ENCODE data around the gene RSPRY1.
A peak's percentile ranks its signal among the peaks of the same experiment; 100 is the strongest.
"Not testable (repeated sequence)": the region's sequence is repeated elsewhere in the genome, so short reads cannot be mapped to it uniquely, and the experiment has no call there.

RSPRY1 gene

DNA sequence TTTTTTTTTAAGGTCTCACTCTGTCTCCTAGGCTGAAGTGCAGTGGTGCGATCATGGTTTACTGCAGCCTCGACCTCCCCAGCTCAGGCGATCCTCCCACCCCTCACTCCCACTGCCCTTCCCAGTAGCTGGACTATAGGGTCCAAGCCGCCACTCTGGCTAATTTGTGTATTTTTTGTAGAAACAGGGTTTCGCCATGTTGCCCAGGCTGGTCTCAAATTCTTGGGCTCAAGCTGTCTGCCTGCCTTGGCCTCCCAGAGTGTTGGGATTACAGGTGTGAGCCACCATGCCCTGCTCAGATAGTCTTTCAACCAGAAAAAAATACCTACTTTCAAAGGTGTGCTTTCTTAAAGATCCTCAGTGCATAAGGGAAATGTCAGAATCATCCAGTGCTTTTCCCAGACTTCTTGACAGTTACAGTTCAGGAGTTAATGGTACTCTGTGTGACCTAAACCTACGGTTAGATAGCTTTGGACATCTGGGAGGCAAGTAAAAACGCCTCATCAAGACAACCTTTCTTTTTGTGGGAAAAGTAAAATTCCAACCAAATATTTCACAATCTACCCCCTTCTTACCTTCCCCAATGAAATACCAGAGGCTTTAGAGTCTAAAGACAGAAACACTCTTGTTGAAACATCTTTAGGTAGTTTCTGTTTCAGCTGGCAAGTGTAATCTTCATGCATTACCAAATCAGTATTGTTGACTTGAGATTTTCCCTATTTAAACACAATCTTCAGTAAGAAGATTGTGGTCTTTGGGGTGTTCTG lies 6.8 kb downstream of the RSPRY1 start:
- no peak for DNase-seq (ENCODE audit: low spot score)
- Histone ChIP-seq H3K4me3 (no peak overlapping the region), H3K27ac (no peak overlapping the region)
- TF ChIP-seq, protein P1, sequence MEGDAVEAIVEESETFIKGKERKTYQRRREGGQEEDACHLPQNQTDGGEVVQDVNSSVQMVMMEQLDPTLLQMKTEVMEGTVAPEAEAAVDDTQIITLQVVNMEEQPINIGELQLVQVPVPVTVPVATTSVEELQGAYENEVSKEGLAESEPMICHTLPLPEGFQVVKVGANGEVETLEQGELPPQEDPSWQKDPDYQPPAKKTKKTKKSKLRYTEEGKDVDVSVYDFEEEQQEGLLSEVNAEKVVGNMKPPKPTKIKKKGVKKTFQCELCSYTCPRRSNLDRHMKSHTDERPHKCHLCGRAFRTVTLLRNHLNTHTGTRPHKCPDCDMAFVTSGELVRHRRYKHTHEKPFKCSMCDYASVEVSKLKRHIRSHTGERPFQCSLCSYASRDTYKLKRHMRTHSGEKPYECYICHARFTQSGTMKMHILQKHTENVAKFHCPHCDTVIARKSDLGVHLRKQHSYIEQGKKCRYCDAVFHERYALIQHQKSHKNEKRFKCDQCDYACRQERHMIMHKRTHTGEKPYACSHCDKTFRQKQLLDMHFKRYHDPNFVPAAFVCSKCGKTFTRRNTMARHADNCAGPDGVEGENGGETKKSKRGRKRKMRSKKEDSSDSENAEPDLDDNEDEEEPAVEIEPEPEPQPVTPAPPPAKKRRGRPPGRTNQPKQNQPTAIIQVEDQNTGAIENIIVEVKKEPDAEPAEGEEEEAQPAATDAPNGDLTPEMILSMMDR (IDR thresholded peaks at IDR 0.05) = no peak

DNA sequence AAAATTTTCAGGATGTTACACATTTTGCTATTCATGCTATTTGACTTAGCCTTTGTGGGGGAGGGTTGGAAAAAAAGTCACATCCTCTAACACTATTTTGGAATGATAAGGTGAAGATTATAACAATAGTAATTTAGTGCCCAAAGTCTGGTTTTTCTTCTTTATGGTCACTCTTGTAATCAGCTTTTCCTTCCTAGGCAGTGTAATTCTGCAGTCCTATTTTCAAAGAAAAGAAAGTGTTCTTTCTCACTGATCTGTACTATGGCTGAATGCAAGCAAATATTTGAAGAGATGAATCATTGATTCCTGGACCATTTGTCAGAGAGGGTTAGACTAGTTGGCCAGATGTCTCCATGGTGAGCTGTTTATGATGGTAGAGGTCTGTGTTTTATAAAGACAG lies 8.4 kb downstream of the RSPRY1 start:
- no peak overlapping the region for H3K4me3 ChIP-seq
- TF ChIP-seq, protein P1 (IDR thresholded peaks at IDR 0.05) = no peak

DNA sequence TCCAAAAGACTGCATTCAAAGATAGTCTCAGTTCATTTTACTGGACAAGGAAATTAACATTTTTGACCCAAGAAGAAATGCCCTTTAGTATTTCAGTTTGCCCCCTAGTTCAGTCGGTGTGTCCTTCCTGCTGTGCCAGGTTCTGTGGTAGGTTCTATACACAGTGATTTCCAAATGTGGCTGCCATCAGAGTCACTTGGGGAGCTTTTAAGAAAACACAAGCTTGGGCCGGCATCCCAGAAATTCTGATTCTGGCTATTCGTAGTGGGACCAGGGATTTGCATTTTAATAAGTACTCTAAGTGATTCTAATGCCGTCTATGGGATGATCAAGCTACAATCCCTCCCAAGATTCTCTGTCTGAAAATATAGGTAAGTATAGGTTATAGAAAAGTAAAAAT lies 10.2 kb downstream of the RSPRY1 start:
- no peak overlapping the region for H3K4me3 ChIP-seq
- DNase-seq (ENCODE audit: low spot score) = no peak
- H3K27ac ChIP-seq = no peak overlapping the region
- TF ChIP-seq, protein P1 (IDR thresholded peaks at IDR 0.05) = no peak

More for the DNA sequence above, 8.4 kb downstream of the RSPRY1 start:
- peak overlapping the region; percentile 53 to 68 for H3K27ac ChIP-seq
- DNase-seq (ENCODE audit: low spot score) = no peak

DNA sequence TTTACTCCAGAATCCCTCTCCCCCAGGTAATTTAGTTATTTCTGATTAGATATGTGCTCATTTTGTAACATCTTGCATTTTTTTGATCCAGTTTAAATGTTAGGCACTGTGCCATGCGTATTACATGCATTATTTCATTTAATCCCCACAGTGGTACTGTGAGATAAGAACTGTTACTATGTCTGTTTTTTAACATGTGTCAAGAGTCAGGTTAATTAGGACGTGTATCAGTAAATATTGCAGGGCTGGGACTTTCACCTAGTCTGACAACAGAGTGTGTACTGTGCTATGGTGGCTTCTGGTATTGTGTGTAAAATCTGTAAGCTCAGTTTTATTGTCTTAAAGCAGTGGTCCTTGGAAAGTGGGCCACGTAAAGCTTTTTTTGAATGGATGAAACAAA lies 10.6 kb downstream of the RSPRY1 start:
- TF ChIP-seq, protein P1 (IDR thresholded peaks at IDR 0.05) = no peak
- DNase-seq (ENCODE audit: low spot score) = no peak
- no peak overlapping the region for H3K27ac ChIP-seq
- no peak overlapping the region for H3K4me3 ChIP-seq

DNA sequence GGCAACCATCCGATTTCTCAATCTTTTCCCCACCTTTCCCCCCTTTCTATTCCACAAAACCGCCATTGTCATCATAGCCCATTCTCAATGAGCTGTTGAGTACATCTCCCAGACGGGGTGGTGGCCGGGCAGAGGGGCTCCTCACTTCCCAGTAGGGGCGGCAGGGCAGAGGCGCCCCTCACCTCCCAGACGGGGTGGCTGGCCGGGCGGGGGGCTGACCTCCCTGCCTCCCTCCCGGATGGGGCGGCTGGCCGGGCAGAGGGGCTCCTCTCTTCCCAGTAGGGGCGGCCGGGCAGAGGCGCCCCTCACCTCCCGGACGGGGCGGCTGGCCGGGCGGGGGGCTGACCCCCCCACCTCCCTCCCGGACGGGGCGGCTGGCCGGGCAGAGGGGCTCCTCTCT lies 14.2 kb downstream of the RSPRY1 start:
- H3K27ac ChIP-seq; H3K4me3 ChIP-seq; DNase-seq (ENCODE audit: low spot score): not testable (repeated sequence)

DNA sequence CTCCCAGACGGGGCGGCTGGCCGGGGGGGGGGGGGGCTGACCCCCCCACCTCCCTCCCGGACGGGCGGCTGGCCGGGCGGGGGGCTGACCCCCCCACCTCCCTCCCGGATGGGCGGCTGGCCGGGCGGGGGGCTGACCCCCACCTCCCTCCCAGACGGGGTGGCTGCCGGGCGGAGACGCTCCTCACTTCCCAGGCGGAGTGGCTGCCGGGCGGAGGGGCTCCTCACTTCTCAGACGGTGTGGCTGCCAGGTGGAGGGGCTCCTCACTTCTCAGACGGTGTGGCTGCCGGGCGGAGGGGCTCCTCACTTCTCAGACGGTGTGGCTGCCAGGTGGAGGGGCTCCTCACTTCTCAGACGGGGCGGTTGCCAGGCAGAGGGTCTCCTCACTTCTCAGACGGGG lies 14.8 kb downstream of the RSPRY1 start:
- H3K4me3 ChIP-seq, H3K27ac ChIP-seq: not testable (repeated sequence)

DNA sequence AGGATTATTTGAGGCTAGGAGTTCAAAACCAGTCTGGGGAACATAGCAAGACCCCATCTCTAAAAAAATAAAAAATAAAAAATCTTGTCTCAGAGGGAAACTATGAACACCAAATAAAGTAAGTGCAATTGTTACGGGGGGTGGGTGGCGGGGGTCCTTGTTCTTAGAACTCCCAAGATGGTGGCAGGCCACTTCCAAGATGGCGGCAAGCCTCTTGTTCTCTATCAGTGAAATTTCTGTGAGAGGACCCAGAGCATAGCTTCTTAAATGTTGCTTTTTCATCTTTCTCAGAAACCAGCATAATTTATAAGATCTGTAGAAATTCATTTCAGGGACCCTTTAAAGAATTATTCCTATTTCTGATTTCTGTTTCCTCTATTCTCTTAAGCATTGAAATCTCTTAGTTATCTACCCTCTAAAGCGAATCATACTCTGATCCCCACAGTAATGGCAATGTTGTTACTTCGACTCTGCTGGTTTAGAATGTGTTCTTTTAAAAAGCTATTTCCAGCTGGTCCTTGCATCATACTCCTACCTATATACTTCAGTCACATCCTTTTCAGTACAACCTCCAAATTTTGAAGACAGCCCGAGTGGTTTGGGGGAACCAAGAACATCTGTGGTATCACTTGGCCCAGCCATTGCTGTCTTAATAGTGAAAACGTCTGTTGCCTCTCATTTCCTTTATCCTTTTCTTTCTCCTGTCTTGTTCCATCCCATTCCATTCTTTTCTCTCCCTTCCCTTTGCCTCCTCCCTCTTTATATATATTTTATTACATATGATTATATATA lies 16.2 kb downstream of the RSPRY1 start:
- TF ChIP-seq, protein P1 (IDR thresholded peaks at IDR 0.05) = no peak
- no peak for DNase-seq (ENCODE audit: low spot score)
- no peak overlapping the region for H3K27ac ChIP-seq
- no peak overlapping the region for H3K4me3 ChIP-seq

More for the DNA sequence above, 14.8 kb downstream of the RSPRY1 start:
- DNase-seq (ENCODE audit: low spot score) = not testable (repeated sequence)

DNA sequence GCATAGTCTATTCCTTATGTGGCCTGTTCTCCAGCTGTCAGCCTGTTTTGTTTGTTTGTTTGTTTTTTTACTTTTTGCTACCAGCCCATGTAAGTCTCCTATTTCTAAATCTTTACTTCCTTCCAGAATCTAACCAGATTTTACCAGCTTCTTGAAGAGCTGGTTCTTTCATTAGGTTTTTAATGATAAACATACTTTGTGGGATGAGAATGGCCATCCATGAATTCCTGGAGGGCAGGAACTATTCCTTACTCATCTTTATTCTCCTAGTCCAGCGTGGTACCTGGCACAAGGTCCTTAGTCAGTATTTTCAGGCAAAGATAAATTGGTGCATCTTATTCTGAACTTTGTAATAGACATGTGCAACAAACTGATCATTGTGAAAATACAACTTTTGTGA lies 17.3 kb downstream of the RSPRY1 start:
- H3K4me3 ChIP-seq = no peak overlapping the region

More for the DNA sequence above, 17.3 kb downstream of the RSPRY1 start:
- DNase-seq (ENCODE audit: low spot score) = no peak
- no peak overlapping the region for H3K27ac ChIP-seq
- TF ChIP-seq, protein P1 (IDR thresholded peaks at IDR 0.05) = no peak
